AG04450 (cell line): Measurements from ENCODE around the gene TEK. TPM values are rescaled to one million over a fixed set of nuclear protein-coding genes. Genes with fewer than 3 reads are reported as not detected.
A peak's percentile ranks its signal among the peaks of the same experiment; 100 is the strongest.

Experiments used
- CTCF ChIA-PET: fragments of 300-600, 350-600 bp; formaldehyde crosslinking; extraction: SDS; loops from one replicate; lab custom pipeline; 2022; ENCODE audit warnings: antibody characterized with exemption, inconsistent platforms; lab: Charles Lee
- POLR2A ChIA-PET: fragments of 350-600 bp; formaldehyde crosslinking; extraction: SDS; loops from one replicate; lab custom pipeline; 2021; ENCODE audit warnings: antibody characterized with exemption, inconsistent platforms; lab: Yijun Ruan, JAX
- DNase-seq: peaks from one replicate; pipeline ENCODE4 v3.0.0-alpha.2; 2011; ENCODE audit warnings: low read depth, low spot score
- H3K27ac ChIP-seq: one replicate; pipeline ENCODE4 v1.5.1; 2012; ENCODE audit warnings: low read depth, low read length, control low read depth
- H3K27me3 ChIP-seq: one replicate; pipeline ENCODE4 v1.6.0; 2012; ENCODE audit warnings: low read length; ENCODE audit not compliant: control insufficient read depth, insufficient read depth
- H3K4me3 ChIP-seq: 2 replicates; pipeline ENCODE4 v1.5.1; 2011; ENCODE audit warnings: mild to moderate bottlenecking, low read depth, low read length, control low read depth
- H3K9me3 ChIP-seq: 2 replicates; pipeline ENCODE4 v1.5.1; 2012; ENCODE audit warnings: low read length; ENCODE audit not compliant: control insufficient read depth, insufficient read depth
- polyA plus RNA-seq: library from polyadenylated mRNA; depleted of rRNA; stranded (reverse); fragments of >200 nt; gene quantifications from 2 replicates; pipeline ENCODE4 v1.2.3, GENCODE V29; 2011
- TF ChIP-seq, protein P1 (sequence below): IDR thresholded peaks from 2 replicates; pipeline ENCODE4 v1.5.1; 2011; ENCODE audit warnings: low read depth, low read length, control low read depth, inconsistent platforms

TEK gene
- polyA plus RNA-seq, 1 experiment, result 35.2 TPM

DNA sequence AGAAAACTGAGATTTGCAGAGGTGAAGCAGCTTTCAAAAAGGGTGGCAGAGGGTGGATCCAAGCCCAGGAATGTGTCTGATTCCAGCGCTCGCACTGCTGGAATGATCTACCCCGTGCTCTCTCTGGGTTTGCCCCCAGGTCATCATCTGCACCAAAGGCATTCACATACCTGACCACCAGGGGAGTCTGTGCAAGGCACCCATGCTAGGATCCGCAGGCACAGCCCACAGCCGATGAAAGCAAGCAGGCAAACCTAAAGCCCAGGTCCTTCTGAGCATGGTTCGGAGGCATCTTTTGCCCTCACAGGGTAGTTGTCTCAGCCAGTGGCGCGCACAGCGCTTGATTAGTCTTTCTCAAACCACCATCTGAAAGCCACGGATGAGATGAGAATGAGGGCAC is 56.6 kb downstream of the TEK start:
- POLR2A ChIA-PET, result no interaction called here
- TF ChIP-seq, protein P1, sequence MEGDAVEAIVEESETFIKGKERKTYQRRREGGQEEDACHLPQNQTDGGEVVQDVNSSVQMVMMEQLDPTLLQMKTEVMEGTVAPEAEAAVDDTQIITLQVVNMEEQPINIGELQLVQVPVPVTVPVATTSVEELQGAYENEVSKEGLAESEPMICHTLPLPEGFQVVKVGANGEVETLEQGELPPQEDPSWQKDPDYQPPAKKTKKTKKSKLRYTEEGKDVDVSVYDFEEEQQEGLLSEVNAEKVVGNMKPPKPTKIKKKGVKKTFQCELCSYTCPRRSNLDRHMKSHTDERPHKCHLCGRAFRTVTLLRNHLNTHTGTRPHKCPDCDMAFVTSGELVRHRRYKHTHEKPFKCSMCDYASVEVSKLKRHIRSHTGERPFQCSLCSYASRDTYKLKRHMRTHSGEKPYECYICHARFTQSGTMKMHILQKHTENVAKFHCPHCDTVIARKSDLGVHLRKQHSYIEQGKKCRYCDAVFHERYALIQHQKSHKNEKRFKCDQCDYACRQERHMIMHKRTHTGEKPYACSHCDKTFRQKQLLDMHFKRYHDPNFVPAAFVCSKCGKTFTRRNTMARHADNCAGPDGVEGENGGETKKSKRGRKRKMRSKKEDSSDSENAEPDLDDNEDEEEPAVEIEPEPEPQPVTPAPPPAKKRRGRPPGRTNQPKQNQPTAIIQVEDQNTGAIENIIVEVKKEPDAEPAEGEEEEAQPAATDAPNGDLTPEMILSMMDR, result no peak

DNA sequence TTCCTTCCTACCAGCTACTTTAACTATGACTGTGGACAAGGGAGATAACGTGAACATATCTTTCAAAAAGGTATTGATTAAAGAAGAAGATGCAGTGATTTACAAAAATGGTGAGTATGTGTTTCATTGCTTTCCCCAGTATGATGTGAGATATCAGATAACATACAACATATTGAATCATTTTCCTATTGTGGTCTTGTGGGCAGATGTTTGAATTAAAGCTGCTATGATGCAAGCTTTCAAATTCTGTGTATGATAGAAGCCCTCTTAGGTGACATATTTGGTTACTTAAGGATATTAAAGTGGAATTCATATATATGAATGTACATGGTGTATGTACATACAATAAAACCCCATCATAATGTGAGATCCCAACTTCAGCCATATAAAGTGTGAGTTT is 59.5 kb downstream of the TEK start:
- TF ChIP-seq, protein P1, result no peak
- no peak for DNase-seq
- Histone ChIP-seq H3K4me3 (no peak overlapping the region), H3K9me3 (no peaks in the 10 kb centered on the region), H3K27me3 (no peaks in the 10 kb centered on the region), H3K27ac (no peak overlapping the region)
- CTCF ChIA-PET, result no interaction called here
- POLR2A ChIA-PET, result no interaction called here

More for the DNA sequence above, 56.6 kb downstream of the TEK start:
- Histone ChIP-seq H3K4me3 (no peak overlapping the region), H3K27ac (no peak overlapping the region), H3K9me3 (no peaks in the 10 kb centered on the region), H3K27me3 (no peaks in the 10 kb centered on the region)
- DNase-seq, result no peak
- CTCF ChIA-PET, result interaction anchor here (1.0 to 1.6 kb wide), 2 partner anchors 110 to 132 kb away, joined by 3 to 4 read pairs; no protein-coding TSS in a partner anchor

DNA sequence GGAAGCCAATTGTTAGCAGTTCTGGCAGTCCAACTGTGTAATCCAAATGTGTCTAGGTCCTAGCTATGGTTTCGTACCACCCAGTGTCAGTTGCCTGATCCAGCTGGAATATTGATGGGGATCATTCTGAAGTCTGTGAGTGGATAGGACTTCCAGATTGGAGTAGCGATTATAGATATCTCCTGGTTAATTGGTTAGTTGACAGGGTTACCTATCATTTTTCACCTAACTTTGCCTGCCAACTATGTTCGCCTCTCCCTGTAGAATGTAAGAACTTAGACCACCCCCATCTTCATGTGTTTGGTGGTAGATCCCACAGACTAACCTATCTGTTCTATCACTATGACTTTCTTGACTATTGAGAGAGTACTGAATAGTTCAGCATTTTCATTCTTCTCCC is 59.9 kb downstream of the TEK start:
- H3K4me3 ChIP-seq, result no peak overlapping the region
- CTCF ChIA-PET, result no interaction called here
- DNase-seq, result no peak
- TF ChIP-seq, protein P1, result no peak
- no peaks in the 10 kb centered on the region for H3K27me3 ChIP-seq
- H3K27ac ChIP-seq, result no peak overlapping the region
- POLR2A ChIA-PET, result no interaction called here
- H3K9me3 ChIP-seq, result no peaks in the 10 kb centered on the region

DNA sequence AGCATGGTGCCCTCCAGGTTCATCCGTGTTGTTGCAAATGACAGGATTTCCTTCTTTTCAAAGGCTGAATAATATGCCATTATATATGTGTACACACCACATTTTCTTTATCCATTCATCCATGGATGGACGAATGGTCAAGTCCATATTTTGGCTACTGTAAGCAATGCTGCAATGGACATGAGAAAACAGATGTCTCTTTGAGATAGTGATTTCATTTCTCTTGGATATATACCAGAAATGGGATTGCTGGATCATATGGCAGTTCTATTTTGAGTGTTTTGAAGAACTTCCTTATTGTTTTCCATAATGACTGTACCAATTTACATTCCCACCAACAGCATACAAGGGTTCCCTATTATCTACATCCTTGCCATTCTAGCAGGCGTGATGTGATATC is 67.9 kb downstream of the TEK start:
- TF ChIP-seq, protein P1, result no peak
- Histone ChIP-seq H3K27ac (no peak overlapping the region), H3K4me3 (no peak overlapping the region), H3K27me3 (no peaks in the 10 kb centered on the region), H3K9me3 (no peaks in the 10 kb centered on the region)
- POLR2A ChIA-PET, result no interaction called here
- DNase-seq, result no peak
- CTCF ChIA-PET, result no interaction called here

DNA sequence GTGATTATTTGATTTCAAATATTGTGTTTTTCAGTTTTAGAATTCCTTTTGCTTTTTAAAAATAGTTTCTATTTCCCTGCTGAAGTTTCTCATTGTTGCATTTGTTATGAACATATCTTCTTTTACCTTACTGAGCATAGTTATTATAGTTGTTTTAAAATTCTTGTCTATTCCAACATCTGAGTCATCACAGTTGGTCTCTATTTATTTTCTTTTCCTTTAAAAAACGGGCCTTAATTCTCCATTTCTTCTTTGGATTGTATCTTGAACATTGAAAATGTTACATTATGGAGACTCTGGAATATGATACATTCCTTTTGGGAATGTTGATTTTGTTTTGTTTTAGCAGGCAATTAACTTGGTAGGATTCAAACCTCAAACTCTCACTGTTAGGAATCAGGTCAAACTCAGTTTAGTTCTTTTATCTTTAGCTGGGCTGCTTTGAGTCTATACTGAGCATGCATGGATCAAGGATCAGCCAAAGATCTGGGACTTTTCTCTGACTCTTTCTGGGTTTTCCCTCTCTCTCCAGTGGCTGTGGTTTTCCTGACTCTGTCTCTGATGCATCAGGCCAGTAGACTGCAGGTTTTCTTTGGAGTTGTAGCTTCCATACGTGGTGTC is 70.3 kb downstream of the TEK start:
- ChIA-PET POLR2A (no interaction called here), CTCF (interaction anchor here (0.9 to 1.1 kb wide), 3 partner anchors 98 to 146 kb away, joined by 3 to 4 read pairs (median 3); no protein-coding TSS in a partner anchor)
- peak overlapping the region; percentile 60 for H3K27ac ChIP-seq
- H3K9me3 ChIP-seq, result no peaks in the 10 kb centered on the region
- no peak for DNase-seq
- TF ChIP-seq, protein P1, result no peak
- H3K27me3 ChIP-seq, result no peaks in the 10 kb centered on the region
- H3K4me3 ChIP-seq, result no peak overlapping the region
